ENCODE results near the gene MCM8.

DNA sequence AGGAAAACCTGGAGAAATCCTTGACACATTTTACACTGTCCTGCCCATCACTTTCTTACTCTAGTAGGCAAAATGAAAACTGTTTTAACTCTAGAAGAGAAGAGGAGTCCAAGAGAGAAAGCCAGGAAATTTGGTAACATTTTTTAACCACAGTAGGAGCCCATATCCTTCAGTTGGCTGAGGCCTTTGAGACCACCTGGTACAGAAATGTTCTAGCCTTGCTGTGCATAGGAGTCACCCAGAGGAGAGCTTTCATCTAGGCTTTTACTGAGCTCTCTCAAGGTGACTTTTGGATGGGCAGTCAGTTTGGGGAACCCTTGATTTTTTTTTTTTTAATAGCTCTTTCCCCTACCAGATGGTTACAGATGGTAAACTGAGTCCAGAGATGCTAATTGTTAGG, 78.4 kb downstream of the MCM8 start:
- no peak for TF ChIP-seq CTCF (IDR thresholded peaks at IDR 0.05; ENCODE audit: low read length)
- TF ChIP-seq EZH2phosphoT487 (IDR thresholded peaks at IDR 0.05; ENCODE audit: low read length): no peak
